Natural killer cell (primary cell): ENCODE data around the gene WDR7. TPM values are rescaled to one million over a fixed set of nuclear protein-coding genes. Genes with fewer than 3 reads are reported as not detected.

Experiments
- ATAC-seq, 3 donors: fragments of 150-1000 bp in 2 of 3; fragments of 200-7000 bp in 1 of 3; cut with Tn5 transposase; 1 replicate in 1 of 3; 2 replicates in 2 of 3; pipeline ENCODE4 v1.10.0; 2021; ENCODE audit warnings: mild to moderate bottlenecking in 2 of 3, moderate library complexity in 2 of 3
- DNase-seq, 2 donors: peaks; one replicate each; pipeline versions ENCODE4 v3.0.0 to v3.0.0-alpha.2; 2013 to 2021; ENCODE audit warnings: mixed read lengths in 1 of 2
- H3K27ac ChIP-seq: one replicate; pipeline ENCODE4 v1.5.1; 2013; ENCODE audit warnings: mild to moderate bottlenecking, low read length
- H3K27me3 ChIP-seq: one replicate; pipeline ENCODE4 v1.6.1; 2013; ENCODE audit warnings: low read length; ENCODE audit not compliant: control insufficient read depth, insufficient read depth
- H3K36me3 ChIP-seq: one replicate; pipeline ENCODE4 v1.6.1; 2013; ENCODE audit warnings: low read length; ENCODE audit not compliant: control insufficient read depth, insufficient read depth
- H3K4me1 ChIP-seq: one replicate; pipeline ENCODE4 v1.6.1; 2013; ENCODE audit warnings: low read length; ENCODE audit not compliant: control insufficient read depth, insufficient read depth
- H3K4me3 ChIP-seq: one replicate; pipeline ENCODE4 v1.5.1; 2013; ENCODE audit warnings: low read length
- H3K9me3 ChIP-seq: one replicate; pipeline ENCODE4 v1.6.1; 2013; ENCODE audit warnings: low read length; ENCODE audit not compliant: control insufficient read depth, insufficient read depth
- H3K27ac Mint-ChIP-seq, 2 donors: one replicate each; pipeline ENCODE4 v1.8.0; 2022; ENCODE audit warnings: mild to moderate bottlenecking in 2 of 2, mixed read lengths in 2 of 2, moderate library complexity in 1 of 2
- H3K27me3 Mint-ChIP-seq, 2 donors: one replicate each; pipeline ENCODE4 v1.8.0; 2022; ENCODE audit warnings: low read depth in 2 of 2, mixed read lengths in 2 of 2
- H3K36me3 Mint-ChIP-seq: one replicate; pipeline ENCODE4 v1.8.0; 2022; ENCODE audit warnings: mixed read lengths
- H3K4me1 Mint-ChIP-seq, 2 donors: one replicate each; pipeline ENCODE4 v1.8.0; 2022; ENCODE audit warnings: mixed read lengths in 2 of 2
- H3K4me3 Mint-ChIP-seq: one replicate; pipeline ENCODE4 v1.8.0; 2022; ENCODE audit warnings: mild to moderate bottlenecking, moderate library complexity, mixed read lengths
- H3K9me3 Mint-ChIP-seq, 2 donors: one replicate each; pipeline ENCODE4 v1.8.0; 2022; ENCODE audit warnings: mixed read lengths in 2 of 2
- CTCF ChIP-seq: fragments of 200-600 bp; IDR thresholded peaks from one replicate; pipeline ENCODE4 v1.8.0; 2022; ENCODE audit warnings: antibody characterized with exemption
- WGBS: methylation state at CpG from one replicate; pipeline ENCODE4 v1.1.7; 2013; ENCODE audit warnings: missing lambda C conversion rate; ENCODE audit not compliant: insufficient coverage; 5-methylcytosine and 5-hydroxymethylcytosine counted together
- intact Hi-C: fragments of 100-400 bp; cut with micrococcal nuclease; formaldehyde crosslinking; loops from one replicate; pipeline ENCODE4 v1.14.2; 2022
- total RNA-seq, 4 donors: library from RNA; stranded (reverse); fragments of 120-200 nt in 1 of 4; gene quantifications; one replicate each; pipeline versions ENCODE4 v1.2.3 to v1.2.4, GENCODE V29; 2013 to 2022

Gene WDR7
- total RNA-seq, 3 donors from 2014 or later (not counting 1 experiment from before 2014, with no cell fraction given): 71.1 to 103 (median 77.3) TPM

DNA sequence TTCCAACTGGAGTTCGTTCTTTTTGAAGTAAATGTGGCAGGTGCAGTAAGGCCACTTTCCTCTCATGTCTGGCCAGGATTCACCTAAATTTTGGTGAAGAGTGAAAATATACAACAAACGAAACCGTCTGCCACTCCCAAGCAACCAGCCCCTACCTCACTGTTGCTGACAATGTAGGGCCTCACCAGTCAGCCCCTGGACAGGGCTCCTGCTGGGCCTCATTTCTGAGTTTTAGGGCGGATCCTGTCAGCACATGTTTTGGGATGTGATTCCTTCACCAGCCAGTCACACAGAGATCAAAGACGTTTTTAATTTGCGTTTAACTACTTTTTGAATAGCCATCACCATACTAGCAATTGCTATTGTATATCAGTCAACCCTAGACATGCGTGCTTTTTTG is 185.0 kb downstream of the WDR7 start:
- H3K9me3 ChIP-seq: no peaks in the 10 kb centered on the region
- H3K4me3 ChIP-seq: no peak overlapping the region
- H3K27me3 ChIP-seq: no peaks in the 10 kb centered on the region
- H3K9me3 Mint-ChIP-seq: no peaks in the 10 kb centered on the region
- H3K36me3 ChIP-seq: no peaks in the 10 kb centered on the region
- H3K4me1 ChIP-seq: no peaks in the 10 kb centered on the region
- peaks cover under 1 to 2% of the 10 kb centered on the region in 2 donors for H3K4me1 Mint-ChIP-seq
- H3K27ac ChIP-seq: no peak overlapping the region
- no peak overlapping the region for H3K4me3 Mint-ChIP-seq
- DNase-seq (no peak), ATAC-seq (no peak)
- intact Hi-C loops: no loop called here
- no peaks in the 10 kb centered on the region for H3K36me3 Mint-ChIP-seq
- 98% methylated on average over 6 of the region's 7 CpGs for WGBS
- no peaks in the 10 kb centered on the region for H3K27me3 Mint-ChIP-seq
- H3K27ac Mint-ChIP-seq: no peak overlapping the region
- TF ChIP-seq CTCF: no peak

- no peaks in the 10 kb centered on the region for H3K9me3 ChIP-seq
- no CpG with 5 or more reads among the region's 1 CpG for WGBS
- Mint-ChIP-seq H3K4me1 (peaks cover 0 to 6% of the 10 kb centered on the region in 2 donors), H3K27me3 (no peaks in the 10 kb centered on the region), H3K4me3 (no peak overlapping the region), H3K9me3 (peaks cover 3% of the 10 kb centered on the region in 2 donors), H3K36me3 (peaks cover 4% of the 10 kb centered on the region), H3K27ac (no peak overlapping the region)
- H3K4me1 ChIP-seq: no peaks in the 10 kb centered on the region
- ATAC-seq: no peak
- H3K27me3 ChIP-seq: no peaks in the 10 kb centered on the region
- no peak for DNase-seq
- no peaks in the 10 kb centered on the region for H3K36me3 ChIP-seq
- H3K4me3 ChIP-seq: no peak overlapping the region
- no peak for TF ChIP-seq CTCF
- no peak overlapping the region for H3K27ac ChIP-seq
- intact Hi-C loops: no loop called here
Measured at GRCh38 chr18:56841836-56842235, 190.7 kb downstream of the WDR7 start.

DNA sequence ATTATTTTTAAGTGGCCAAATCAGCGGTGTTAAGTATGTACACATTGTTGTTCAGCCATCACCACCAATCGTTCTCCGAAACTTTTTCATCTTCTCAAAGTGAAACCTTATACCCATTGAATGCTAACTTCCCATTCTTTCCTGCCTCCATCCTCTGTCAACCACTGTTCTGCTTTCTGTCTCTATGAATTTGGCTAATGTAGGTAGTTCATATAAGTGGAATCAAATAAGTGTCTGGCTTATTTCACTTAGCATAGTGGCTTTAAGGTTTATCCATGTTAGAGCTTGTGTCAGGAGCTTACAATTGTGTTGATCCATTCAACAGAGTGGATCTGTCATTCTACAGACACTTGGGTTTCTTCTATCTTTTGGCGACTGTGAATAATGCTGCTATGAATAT is 192.1 kb downstream of the WDR7 start:
- Mint-ChIP-seq H3K4me3 (no peak overlapping the region), H3K27ac (no peak overlapping the region)
- intact Hi-C loops: no loop called here

More for the DNA sequence above, 192.1 kb downstream of the WDR7 start:
- DNase-seq (no peak), ATAC-seq (no peak)
- H3K27me3 Mint-ChIP-seq: no peaks in the 10 kb centered on the region
- peaks cover 0 to 6% of the 10 kb centered on the region in 2 donors for H3K4me1 Mint-ChIP-seq
- peaks cover 3 to 7% of the 10 kb centered on the region in 2 donors for H3K9me3 Mint-ChIP-seq
- WGBS: 100% methylated on average over 2 of the region's 4 CpGs
- no peak overlapping the region for H3K4me3 ChIP-seq
- no peak for TF ChIP-seq CTCF
- H3K9me3 ChIP-seq: peaks cover 7% of the 10 kb centered on the region
- H3K36me3 Mint-ChIP-seq: peaks cover 8% of the 10 kb centered on the region
- no peaks in the 10 kb centered on the region for H3K36me3 ChIP-seq
- H3K4me1 ChIP-seq: no peaks in the 10 kb centered on the region
- H3K27me3 ChIP-seq: no peaks in the 10 kb centered on the region
- H3K27ac ChIP-seq: no peak overlapping the region
